Breast epithelium (tissue), 4 donors: ENCODE measurements around the gene RARA. TPM values are rescaled to one million over a fixed set of nuclear protein-coding genes. Genes with fewer than 3 reads are reported as not detected.

ENCODE experiments used
- DNase-seq, 2 donors: peaks; one replicate each; pipeline ENCODE4 v3.0.0-alpha.2; 2019; ENCODE audit warnings: low spot score in 2 of 2
- H3K27ac ChIP-seq, 2 donors: fragments of 200-600 bp; sonication (generic) in 1 of 2; one replicate each; pipeline ENCODE4 v1.5.1; 2016 to 2019; ENCODE audit warnings: mild to moderate bottlenecking in 1 of 2
- H3K27me3 ChIP-seq, 2 donors: fragments of 200-600 bp; sonication (generic) in 1 of 2; one replicate each; pipeline versions ENCODE4 v1.5.1 to v1.6.0; 2017 to 2019; ENCODE audit warnings: control low read depth in 1 of 2, mild to moderate bottlenecking in 1 of 2
- H3K36me3 ChIP-seq: fragments of 200-600 bp; one replicate; pipeline ENCODE4 v1.5.1; 2019
- H3K4me1 ChIP-seq, 2 donors: fragments of 200-600 bp; sonication (generic); one replicate each; pipeline ENCODE4 v1.5.1; 2016 to 2019; ENCODE audit warnings: control low read depth in 1 of 2
- H3K4me3 ChIP-seq, 3 donors: fragments of 200-600 bp; sonication (generic); 1 replicate in 2 of 3; 2 replicates in 1 of 3; pipeline ENCODE4 v1.5.1; 2016 to 2019; ENCODE audit warnings: mild to moderate bottlenecking in 3 of 3, moderate library complexity in 2 of 3
- H3K9me3 ChIP-seq, 2 donors: fragments of 200-600 bp; sonication (generic) in 1 of 2; one replicate each; pipeline ENCODE4 v1.5.1; 2016 to 2019; ENCODE audit warnings: control low read depth in 1 of 2
- POLR2A ChIP-seq: fragments of 450-650 bp; IDR thresholded peaks from one replicate; pipeline ENCODE4 v1.6.1; 2016; ENCODE audit warnings: antibody characterized with exemption, mild to moderate bottlenecking, moderate library complexity
- POLR2AphosphoS5 ChIP-seq, 3 donors: sonication (generic); formaldehyde crosslinking; IDR thresholded peaks; one replicate each; pipeline ENCODE4 v1.6.1; 2017; ENCODE audit warnings: antibody characterized with exemption in 3 of 3
- intact Hi-C: fragments of 100-400 bp; cut with DNase I; formaldehyde crosslinking; loops from one replicate; pipeline ENCODE4 v1.15.1; 2023; ENCODE audit warnings: low total_unique reads
- total RNA-seq, 3 donors: library from RNA; depleted of rRNA; stranded (reverse); fragments of >200 nt; gene quantifications; one replicate each; pipeline ENCODE4 v1.1.0, GENCODE V29; 2016
- TF ChIP-seq, protein P1 (sequence below), 3 donors: fragments of 450-650 bp; IDR thresholded peaks; one replicate each; pipeline ENCODE4 v1.5.1; 2016 to 2017; ENCODE audit warnings: antibody characterized with exemption in 3 of 3, mild to moderate bottlenecking in 3 of 3, moderate library complexity in 3 of 3

The RARA gene
- total RNA-seq, 3 donors from 2014 or later, result 14.2 to 31.2 (median 25.2) TPM

DNA sequence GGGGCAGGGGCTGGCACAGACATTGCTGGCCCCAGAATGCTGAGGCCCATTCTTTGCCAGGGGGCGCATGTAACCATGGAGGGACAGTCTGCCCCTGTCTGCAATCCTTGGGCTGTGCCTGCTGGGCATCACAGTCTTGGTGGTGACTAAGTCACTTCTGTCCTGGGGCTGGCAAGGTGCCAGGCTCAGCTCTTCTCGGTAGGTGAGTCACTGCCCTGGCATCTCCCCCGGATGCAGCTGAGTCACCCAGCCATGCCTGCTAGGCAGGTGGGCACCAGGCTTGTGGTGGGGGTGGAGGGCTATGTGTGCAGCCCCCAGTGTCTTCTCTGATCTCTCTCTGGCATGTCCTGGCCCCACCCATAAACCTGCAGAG, 5.6 kb downstream of the RARA start:
- intact Hi-C loops, result no loop called here
- peak; percentile 76 to 97 (median 83) for TF ChIP-seq POLR2AphosphoS5 (IDR thresholded peaks at IDR 0.05)
- TF ChIP-seq, protein P1, sequence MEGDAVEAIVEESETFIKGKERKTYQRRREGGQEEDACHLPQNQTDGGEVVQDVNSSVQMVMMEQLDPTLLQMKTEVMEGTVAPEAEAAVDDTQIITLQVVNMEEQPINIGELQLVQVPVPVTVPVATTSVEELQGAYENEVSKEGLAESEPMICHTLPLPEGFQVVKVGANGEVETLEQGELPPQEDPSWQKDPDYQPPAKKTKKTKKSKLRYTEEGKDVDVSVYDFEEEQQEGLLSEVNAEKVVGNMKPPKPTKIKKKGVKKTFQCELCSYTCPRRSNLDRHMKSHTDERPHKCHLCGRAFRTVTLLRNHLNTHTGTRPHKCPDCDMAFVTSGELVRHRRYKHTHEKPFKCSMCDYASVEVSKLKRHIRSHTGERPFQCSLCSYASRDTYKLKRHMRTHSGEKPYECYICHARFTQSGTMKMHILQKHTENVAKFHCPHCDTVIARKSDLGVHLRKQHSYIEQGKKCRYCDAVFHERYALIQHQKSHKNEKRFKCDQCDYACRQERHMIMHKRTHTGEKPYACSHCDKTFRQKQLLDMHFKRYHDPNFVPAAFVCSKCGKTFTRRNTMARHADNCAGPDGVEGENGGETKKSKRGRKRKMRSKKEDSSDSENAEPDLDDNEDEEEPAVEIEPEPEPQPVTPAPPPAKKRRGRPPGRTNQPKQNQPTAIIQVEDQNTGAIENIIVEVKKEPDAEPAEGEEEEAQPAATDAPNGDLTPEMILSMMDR (IDR thresholded peaks at IDR 0.05), result no peak
- no peaks in the 10 kb centered on the region for H3K36me3 ChIP-seq
- peak; percentile 98 for DNase-seq
- H3K4me1 ChIP-seq, result peaks cover 38 to 66% of the 10 kb centered on the region in 2 donors
- no peak overlapping the region for H3K4me3 ChIP-seq
- no peaks in the 10 kb centered on the region for H3K9me3 ChIP-seq
- peak overlapping the region; percentile 94 to 97 for H3K27ac ChIP-seq
- no peaks in the 10 kb centered on the region for H3K27me3 ChIP-seq

DNA sequence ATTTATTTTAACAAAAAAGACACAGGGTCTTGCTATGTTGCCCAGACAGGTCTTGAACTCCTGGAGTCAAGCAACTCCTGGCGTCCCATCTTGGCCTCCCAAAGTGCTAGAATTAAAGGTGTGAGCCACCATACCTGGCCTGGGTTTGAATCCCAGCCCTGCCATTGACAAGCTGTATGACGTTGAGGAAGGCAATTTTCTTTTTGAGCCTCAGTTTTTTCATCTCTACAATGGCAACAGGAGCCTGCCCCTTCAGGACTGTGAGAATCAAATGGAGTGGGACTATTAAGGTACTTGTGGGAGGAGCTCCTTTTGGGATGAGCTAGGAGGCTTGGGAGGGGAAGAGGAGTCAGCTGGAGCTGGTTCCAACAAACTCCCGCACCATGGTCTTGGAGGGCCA, 6.2 kb downstream of the RARA start:
- H3K27ac ChIP-seq, result peak overlapping the region; percentile 94 to 97
- no peaks in the 10 kb centered on the region for H3K9me3 ChIP-seq
- no peaks in the 10 kb centered on the region for H3K27me3 ChIP-seq
- no peaks in the 10 kb centered on the region for H3K36me3 ChIP-seq
- TF ChIP-seq, protein P1 (IDR thresholded peaks at IDR 0.05), result no peak
- TF ChIP-seq POLR2A (no peak), POLR2AphosphoS5 (IDR thresholded peaks at IDR 0.05) (no peak)
- DNase-seq, result peak in 1 of 2 donors; percentile 10
- peaks cover 38 to 63% of the 10 kb centered on the region in 2 donors for H3K4me1 ChIP-seq
- intact Hi-C loops, result no loop called here
- H3K4me3 ChIP-seq, result no peak overlapping the region

DNA sequence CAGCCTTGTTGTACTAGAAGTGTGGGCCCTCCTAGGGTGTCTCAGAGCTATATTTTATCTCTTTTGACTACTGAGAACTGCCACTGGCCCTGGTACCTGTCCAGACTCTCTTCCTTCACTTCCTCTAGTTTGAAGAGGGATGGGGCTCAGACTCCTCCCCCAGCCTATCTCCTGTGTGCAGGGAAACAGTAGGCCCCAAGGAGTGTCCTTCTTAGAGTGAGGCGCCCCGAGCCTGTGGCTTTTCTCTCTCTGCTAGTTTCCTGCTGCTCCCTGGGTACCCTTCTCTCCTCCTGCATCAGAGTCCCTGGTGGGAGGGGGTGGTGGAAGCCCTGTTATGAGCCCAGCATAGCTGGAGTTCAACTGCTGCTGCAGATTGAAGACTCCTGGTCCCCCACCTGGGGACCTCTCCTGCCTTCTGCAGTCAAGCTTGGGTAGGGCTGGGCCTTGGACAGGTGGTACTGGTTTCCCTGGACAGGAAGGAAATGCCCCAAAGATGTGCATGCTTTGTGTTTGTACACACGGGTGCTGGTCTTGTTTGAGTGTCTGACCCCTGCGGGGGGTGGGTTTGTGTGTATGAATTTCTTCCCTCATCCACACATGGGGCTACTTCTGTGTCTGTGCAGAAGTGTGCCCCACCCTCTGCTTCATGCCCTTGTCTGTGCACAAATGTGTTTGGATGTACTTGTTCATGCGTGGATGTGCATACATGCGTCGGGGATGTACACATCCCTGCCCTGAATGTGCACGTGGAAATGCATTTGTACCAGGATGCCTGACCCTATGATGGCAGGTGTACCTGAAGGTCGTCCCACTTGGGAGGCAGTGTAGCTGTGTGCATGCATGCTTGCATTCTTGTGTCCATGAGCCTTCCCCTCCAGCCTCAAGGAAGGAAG, 6.9 kb downstream of the RARA start:
- intact Hi-C loops, result no loop called here

DNA sequence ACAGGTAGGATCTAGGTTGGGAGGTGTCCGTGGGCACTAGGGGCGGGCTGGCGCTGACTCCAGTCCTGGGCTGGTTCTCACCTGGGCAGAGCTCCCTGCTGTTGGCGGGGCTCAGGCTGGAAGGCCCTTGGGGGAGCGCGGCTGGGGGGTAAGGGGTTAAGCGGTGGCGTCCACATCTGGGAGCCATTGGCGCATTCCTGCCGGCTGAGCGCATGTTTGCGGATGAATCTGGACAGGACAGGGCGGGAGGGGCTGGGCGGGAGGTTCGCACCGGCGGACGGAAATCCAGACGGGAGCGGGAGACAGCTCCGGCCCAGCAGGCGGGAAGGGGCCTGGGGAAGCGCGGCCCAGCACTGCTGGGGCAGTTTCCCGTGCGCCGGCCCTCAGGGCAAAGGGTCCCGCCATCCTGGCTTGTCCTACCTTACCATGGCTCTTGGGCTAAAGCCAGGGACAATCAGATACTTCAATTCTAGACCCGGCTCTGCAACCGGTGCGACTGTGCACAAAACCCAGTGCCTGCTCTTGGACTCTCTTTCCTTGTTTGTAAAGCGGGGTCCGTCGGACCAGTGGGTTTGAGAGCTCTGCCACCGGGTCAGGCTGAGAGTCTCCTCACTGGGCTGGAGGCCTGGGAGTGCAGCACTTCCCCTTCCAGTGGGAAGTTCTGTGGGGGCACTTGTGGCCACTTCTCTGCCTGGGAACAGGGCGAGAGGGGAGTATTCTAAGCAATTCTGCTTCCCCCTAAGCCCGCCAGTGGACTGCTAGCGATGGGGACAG, 7.8 kb downstream of the RARA start:
- Histone ChIP-seq H3K27me3 (no peaks in the 10 kb centered on the region), H3K4me3 (peak overlapping the region; percentile 20 to 96 (median 86)), H3K36me3 (no peaks in the 10 kb centered on the region), H3K4me1 (peaks cover 37 to 61% of the 10 kb centered on the region in 2 donors), H3K27ac (peak overlapping the region; percentile 94 to 97), H3K9me3 (no peaks in the 10 kb centered on the region)
- intact Hi-C loops, result no loop called here
- TF ChIP-seq, protein P1 (IDR thresholded peaks at IDR 0.05), result no peak
- peak; percentile 12 for TF ChIP-seq POLR2A
- TF ChIP-seq POLR2AphosphoS5 (IDR thresholded peaks at IDR 0.05), result peak in 1 of 3 donors; percentile 67
- peak; percentile 73 to 83 for DNase-seq

More for the DNA sequence above, 6.9 kb downstream of the RARA start:
- TF ChIP-seq POLR2A, result no peak
- no peak for TF ChIP-seq POLR2AphosphoS5 (IDR thresholded peaks at IDR 0.05)
- no peak for DNase-seq
- no peaks in the 10 kb centered on the region for H3K27me3 ChIP-seq
- peak overlapping the region; percentile 94 to 97 for H3K27ac ChIP-seq
- peaks cover 37 to 63% of the 10 kb centered on the region in 2 donors for H3K4me1 ChIP-seq
- peak overlapping the region in 2 of 3 donors; percentile 86 to 96 for H3K4me3 ChIP-seq
- H3K9me3 ChIP-seq, result no peaks in the 10 kb centered on the region
- no peaks in the 10 kb centered on the region for H3K36me3 ChIP-seq

DNA sequence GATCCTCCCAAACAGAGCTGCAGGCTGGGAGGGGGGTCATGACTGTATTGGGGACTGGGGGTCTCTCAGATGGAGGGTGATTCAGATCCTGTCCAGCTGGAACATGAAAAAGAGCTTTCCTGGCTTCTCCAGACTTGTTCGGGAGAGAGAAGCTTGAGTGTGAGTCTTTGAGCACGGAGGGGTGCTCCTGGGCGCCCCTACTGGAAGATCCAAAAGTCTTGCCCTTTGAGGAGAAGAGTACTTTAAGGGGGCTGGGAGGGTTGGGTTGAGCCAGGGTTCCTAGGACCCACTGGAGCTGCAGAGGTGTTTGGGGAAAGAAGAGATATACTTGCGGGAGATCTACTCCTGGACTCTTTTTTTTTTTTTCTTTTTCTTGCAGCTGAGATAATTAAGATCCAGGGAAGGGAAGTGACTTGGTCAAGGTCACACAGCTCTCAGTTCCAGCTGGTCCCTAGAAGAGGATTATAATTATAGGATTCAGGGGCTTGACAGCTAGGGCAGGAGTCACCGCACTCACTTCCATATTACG, 8.4 kb downstream of the RARA start:
- intact Hi-C loops, result no loop called here

More for the DNA sequence above, 8.4 kb downstream of the RARA start:
- H3K9me3 ChIP-seq, result no peaks in the 10 kb centered on the region
- no peaks in the 10 kb centered on the region for H3K27me3 ChIP-seq
- H3K36me3 ChIP-seq, result no peaks in the 10 kb centered on the region
- no peak for DNase-seq
- H3K27ac ChIP-seq, result peak overlapping the region; percentile 94 to 97
- TF ChIP-seq POLR2A, result no peak
- TF ChIP-seq, protein P1 (IDR thresholded peaks at IDR 0.05), result peak in 1 of 3 donors; percentile 27
- no peak for TF ChIP-seq POLR2AphosphoS5 (IDR thresholded peaks at IDR 0.05)
- peaks cover 35 to 61% of the 10 kb centered on the region in 2 donors for H3K4me1 ChIP-seq
- peak overlapping the region; percentile 86 to 96 (median 91) for H3K4me3 ChIP-seq
